H9 (cell line): ENCODE data around the gene TEK. TPM values are rescaled to one million over a fixed set of nuclear protein-coding genes. Genes with fewer than 3 reads are reported as not detected.

ENCODE experiments used
- DNase-seq: peaks from one replicate; pipeline ENCODE4 v3.0.0-alpha.2; 2017
- H2AFZ ChIP-seq: one replicate; pipeline ENCODE4 v1.6.1; 2013; ENCODE audit warnings: mild to moderate bottlenecking, low read length, control low read depth, moderate library complexity
- H2AK5ac ChIP-seq: 2 replicates; pipeline ENCODE4 v1.6.1; 2013; ENCODE audit warnings: low read length, control low read depth, mixed read lengths; ENCODE audit not compliant: insufficient read length
- H2BK120ac ChIP-seq: one replicate; pipeline ENCODE4 v1.6.1; 2013; ENCODE audit warnings: low read depth, mild to moderate bottlenecking, low read length, control low read depth, inconsistent platforms; ENCODE audit not compliant: poor library complexity, severe bottlenecking
- H2BK12ac ChIP-seq: 2 replicates; pipeline ENCODE4 v1.6.1; 2013; ENCODE audit warnings: low read length, control low read depth, mixed read lengths, low read depth; ENCODE audit not compliant: insufficient read length
- H2BK15ac ChIP-seq: 2 replicates; pipeline ENCODE4 v1.6.1; 2013; ENCODE audit warnings: low read depth, low read length, control low read depth
- H2BK20ac ChIP-seq: one replicate; pipeline ENCODE4 v1.6.1; 2013; ENCODE audit warnings: low read depth, mild to moderate bottlenecking, low read length, control low read depth, inconsistent platforms; ENCODE audit not compliant: poor library complexity, severe bottlenecking
- H2BK5ac ChIP-seq: 2 replicates; pipeline ENCODE4 v1.6.1; 2013; ENCODE audit warnings: low read length, control low read depth, mixed read lengths; ENCODE audit not compliant: insufficient read length
- H3K14ac ChIP-seq: 2 replicates; pipeline ENCODE4 v1.6.1; 2013; ENCODE audit warnings: low read length, control low read depth; ENCODE audit not compliant: insufficient read depth
- H3K18ac ChIP-seq: 2 replicates; pipeline ENCODE4 v1.6.1; 2013; ENCODE audit warnings: low read depth, mild to moderate bottlenecking, mixed read lengths, low read length, control low read depth; ENCODE audit not compliant: insufficient read length
- H3K23ac ChIP-seq: 2 replicates; pipeline ENCODE4 v1.6.1; 2013; ENCODE audit warnings: low read length, control low read depth, mixed read lengths, low read depth; ENCODE audit not compliant: insufficient read length
- H3K23me2 ChIP-seq: 2 replicates; pipeline ENCODE4 v1.6.1; 2013; ENCODE audit warnings: low read depth, mild to moderate bottlenecking, mixed read lengths, low read length, control low read depth; ENCODE audit not compliant: insufficient read length, poor library complexity, severe bottlenecking
- H3K27ac ChIP-seq: 2 replicates; pipeline ENCODE4 v1.5.1; 2013; ENCODE audit warnings: low read length, control low read depth, mixed read lengths, low read depth; ENCODE audit not compliant: insufficient read length
- H3K27me3 ChIP-seq: 2 replicates; pipeline ENCODE4 v1.6.1; 2013; ENCODE audit warnings: low read length, control low read depth, inconsistent platforms; ENCODE audit not compliant: insufficient read depth
- H3K4ac ChIP-seq: 2 replicates; pipeline ENCODE4 v1.6.1; 2013; ENCODE audit warnings: low read depth, mild to moderate bottlenecking, control low read depth, inconsistent platforms, low read length, moderate library complexity
- H3K4me1 ChIP-seq: 2 replicates; pipeline ENCODE4 v1.6.1; 2013; ENCODE audit warnings: low read length, control low read depth, inconsistent platforms; ENCODE audit not compliant: insufficient read depth
- H3K4me2 ChIP-seq: 2 replicates; pipeline ENCODE4 v1.6.1; 2013; ENCODE audit warnings: low read length, control low read depth, mixed read lengths; ENCODE audit not compliant: insufficient read length, insufficient read depth
- H3K56ac ChIP-seq: 2 replicates; pipeline ENCODE4 v1.6.1; 2013; ENCODE audit warnings: low read depth, mild to moderate bottlenecking, mixed read lengths, low read length, control low read depth; ENCODE audit not compliant: insufficient read length
- H3K79me1 ChIP-seq: 2 replicates; pipeline ENCODE4 v1.6.1; 2013; ENCODE audit warnings: low read depth, mild to moderate bottlenecking, moderate library complexity, low read length, control low read depth, inconsistent platforms; ENCODE audit not compliant: insufficient read depth, poor library complexity, severe bottlenecking
- H3K79me2 ChIP-seq: 2 replicates; pipeline ENCODE4 v1.6.1; 2013; ENCODE audit warnings: low read length, control low read depth, inconsistent platforms; ENCODE audit not compliant: insufficient read depth
- H3K9ac ChIP-seq: 2 replicates; pipeline ENCODE4 v1.6.1; 2013; ENCODE audit warnings: low read length, control low read depth, mixed read lengths; ENCODE audit not compliant: insufficient read length; ENCODE audit errors: extremely low read depth
- H3K9me3 ChIP-seq: one replicate; pipeline ENCODE4 v1.6.1; 2013; ENCODE audit warnings: low read depth, low read length, inconsistent platforms; ENCODE audit not compliant: control insufficient read depth
- H3T11ph ChIP-seq: one replicate; pipeline ENCODE4 v1.6.1; 2013; ENCODE audit warnings: mild to moderate bottlenecking, low read length, control low read depth, inconsistent platforms
- H4K20me1 ChIP-seq: one replicate; pipeline ENCODE4 v1.6.1; 2013; ENCODE audit not compliant: control insufficient read depth, insufficient read length, insufficient read depth
- H4K5ac ChIP-seq: 2 replicates; pipeline ENCODE4 v1.6.1; 2013; ENCODE audit warnings: low read depth, mild to moderate bottlenecking, mixed read lengths, low read length, control low read depth; ENCODE audit not compliant: insufficient read length
- H4K8ac ChIP-seq: replicated peaks from 2 replicates; pipeline ENCODE4 v1.6.1; 2013; ENCODE audit warnings: low read length, control low read depth, mixed read lengths, low read depth; ENCODE audit not compliant: insufficient read length
- H4K91ac ChIP-seq: 2 replicates; pipeline ENCODE4 v1.6.1; 2013; ENCODE audit warnings: low read depth, mild to moderate bottlenecking, moderate library complexity, mixed read lengths, low read length, control low read depth; ENCODE audit not compliant: insufficient read length
- H3K27ac Mint-ChIP-seq, 3 experiments: 2 replicates in 2 of 3; 3 replicates in 1 of 3; pipeline ENCODE4 v1.8.0; 2020 to 2021; ENCODE audit warnings: mixed read lengths in 3 of 3, mild to moderate bottlenecking in 1 of 3, moderate library complexity in 1 of 3
- H3K27me3 Mint-ChIP-seq: 2 replicates; pipeline ENCODE4 v1.8.0; 2021; ENCODE audit warnings: low read depth, mild to moderate bottlenecking, moderate library complexity, mixed read lengths
- H3K36me3 Mint-ChIP-seq, 3 experiments: 2 replicates in 2 of 3; 3 replicates in 1 of 3; pipeline ENCODE4 v1.8.0; 2020 to 2021; ENCODE audit warnings: low read depth in 3 of 3, mixed read lengths in 3 of 3; ENCODE audit not compliant: insufficient read depth in 1 of 3
- H3K4me1 Mint-ChIP-seq, 2 experiments: 2 replicates each; pipeline ENCODE4 v1.8.0; 2020; ENCODE audit warnings: mixed read lengths in 2 of 2
- H3K4me3 Mint-ChIP-seq, 2 experiments: 2 replicates in 1 of 2; 3 replicates in 1 of 2; pipeline ENCODE4 v1.8.0; 2020 to 2021; ENCODE audit warnings: mild to moderate bottlenecking in 2 of 2, mixed read lengths in 2 of 2, moderate library complexity in 1 of 2
- H3K9me3 Mint-ChIP-seq, 2 experiments: 2 replicates in 1 of 2; 3 replicates in 1 of 2; pipeline ENCODE4 v1.8.0; 2020; ENCODE audit warnings: mild to moderate bottlenecking in 2 of 2, mixed read lengths in 2 of 2, moderate library complexity in 1 of 2
- WGBS: extraction: QIAGEN DNeasy Blood & Tissue Kit; methylation state at CpG from one replicate; pipeline ENCODE4 v1.1.7; 2013; ENCODE audit warnings: missing lambda C conversion rate, low lambda C conversion rate, mixed read lengths; ENCODE audit not compliant: insufficient read length; ENCODE audit errors: extremely low coverage; 5-methylcytosine and 5-hydroxymethylcytosine counted together
- total RNA-seq: library from RNA; stranded (reverse); gene quantifications from 2 replicates; pipeline ENCODE4 v1.2.1, GENCODE V29; 2021
- TF ChIP-seq, protein P1 (sequence below): fragments of 200-600 bp; sonication (generic); conservative IDR thresholded peaks from 3 replicates; pipeline ENCODE4 v1.8.0; 2021; ENCODE audit warnings: antibody characterized with exemption, mild to moderate bottlenecking

Gene TEK
- total RNA-seq, 1 experiment from 2014 or later, result 1.8 TPM

DNA sequence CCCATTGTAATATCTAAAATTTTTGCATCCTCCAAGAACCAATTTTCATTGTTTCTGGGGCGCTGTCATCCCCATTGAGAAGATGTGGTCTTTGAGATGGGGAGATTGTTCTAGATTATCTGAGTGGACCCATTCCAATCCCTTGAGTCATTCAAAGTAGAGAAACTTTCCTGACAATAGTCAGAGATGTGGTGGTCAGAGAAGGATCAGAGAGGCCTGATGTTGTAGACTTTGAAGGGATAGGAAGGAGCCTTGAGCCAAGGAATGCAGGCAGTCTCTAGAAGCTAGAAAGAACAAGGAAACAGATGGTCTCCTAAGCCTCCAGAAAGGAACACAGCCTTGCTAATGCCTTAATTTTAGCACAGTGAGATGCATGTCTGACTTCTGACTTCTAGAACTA, 80.4 kb downstream of the TEK start:
- Histone ChIP-seq H2BK120ac (no peak overlapping the region), H3K79me1 (no peaks in the 10 kb centered on the region), H4K5ac (no peak overlapping the region), H3K23ac (no peak overlapping the region), H2BK20ac (no peak overlapping the region), H3T11ph (no peak overlapping the region), H3K23me2 (no peaks in the 10 kb centered on the region), H3K4me1 (no peaks in the 10 kb centered on the region), H2BK5ac (no peak overlapping the region), H2BK15ac (no peak overlapping the region), H3K27ac (no peak overlapping the region), H3K27me3 (no peaks in the 10 kb centered on the region), H3K9me3 (no peaks in the 10 kb centered on the region), H2AFZ (no peak overlapping the region), H3K14ac (no peak overlapping the region), H3K56ac (no peak overlapping the region), H4K20me1 (no peaks in the 10 kb centered on the region), H2AK5ac (no peak overlapping the region), H3K18ac (no peak overlapping the region), H4K8ac (no peak overlapping the region), H4K91ac (no peak overlapping the region), H2BK12ac (no peak overlapping the region), H3K79me2 (no peaks in the 10 kb centered on the region), H3K4me2 (no peak overlapping the region), H3K9ac (no peak overlapping the region), H3K4ac (no peak overlapping the region)
- H3K36me3 Mint-ChIP-seq, result no peaks in the 10 kb centered on the region; a peak in 1 of 7 replicates
- no peaks in the 10 kb centered on the region for H3K9me3 Mint-ChIP-seq
- WGBS, result no CpG with 5 or more reads among the region's 1 CpG
- TF ChIP-seq, protein P1, sequence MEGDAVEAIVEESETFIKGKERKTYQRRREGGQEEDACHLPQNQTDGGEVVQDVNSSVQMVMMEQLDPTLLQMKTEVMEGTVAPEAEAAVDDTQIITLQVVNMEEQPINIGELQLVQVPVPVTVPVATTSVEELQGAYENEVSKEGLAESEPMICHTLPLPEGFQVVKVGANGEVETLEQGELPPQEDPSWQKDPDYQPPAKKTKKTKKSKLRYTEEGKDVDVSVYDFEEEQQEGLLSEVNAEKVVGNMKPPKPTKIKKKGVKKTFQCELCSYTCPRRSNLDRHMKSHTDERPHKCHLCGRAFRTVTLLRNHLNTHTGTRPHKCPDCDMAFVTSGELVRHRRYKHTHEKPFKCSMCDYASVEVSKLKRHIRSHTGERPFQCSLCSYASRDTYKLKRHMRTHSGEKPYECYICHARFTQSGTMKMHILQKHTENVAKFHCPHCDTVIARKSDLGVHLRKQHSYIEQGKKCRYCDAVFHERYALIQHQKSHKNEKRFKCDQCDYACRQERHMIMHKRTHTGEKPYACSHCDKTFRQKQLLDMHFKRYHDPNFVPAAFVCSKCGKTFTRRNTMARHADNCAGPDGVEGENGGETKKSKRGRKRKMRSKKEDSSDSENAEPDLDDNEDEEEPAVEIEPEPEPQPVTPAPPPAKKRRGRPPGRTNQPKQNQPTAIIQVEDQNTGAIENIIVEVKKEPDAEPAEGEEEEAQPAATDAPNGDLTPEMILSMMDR, result no peak
- no peak overlapping the region for H3K27ac Mint-ChIP-seq
- H3K27me3 Mint-ChIP-seq, result no peaks in the 10 kb centered on the region
- 0 out of 4 replicates have a peak, but pooled peaks cover 0 to 3% of the 10 kb centered on the region in 2 experiments for H3K4me1 Mint-ChIP-seq
- no peak overlapping the region for H3K4me3 Mint-ChIP-seq
- no peak for DNase-seq
